ENCODE measurements around the gene UPK2. TPM values are rescaled to one million over a fixed set of nuclear protein-coding genes. Genes with fewer than 3 reads are reported as not detected.

UPK2 gene
- total and polyA plus RNA-seq, 4 donors = 0.07 TPM; not detected in 3

DNA sequence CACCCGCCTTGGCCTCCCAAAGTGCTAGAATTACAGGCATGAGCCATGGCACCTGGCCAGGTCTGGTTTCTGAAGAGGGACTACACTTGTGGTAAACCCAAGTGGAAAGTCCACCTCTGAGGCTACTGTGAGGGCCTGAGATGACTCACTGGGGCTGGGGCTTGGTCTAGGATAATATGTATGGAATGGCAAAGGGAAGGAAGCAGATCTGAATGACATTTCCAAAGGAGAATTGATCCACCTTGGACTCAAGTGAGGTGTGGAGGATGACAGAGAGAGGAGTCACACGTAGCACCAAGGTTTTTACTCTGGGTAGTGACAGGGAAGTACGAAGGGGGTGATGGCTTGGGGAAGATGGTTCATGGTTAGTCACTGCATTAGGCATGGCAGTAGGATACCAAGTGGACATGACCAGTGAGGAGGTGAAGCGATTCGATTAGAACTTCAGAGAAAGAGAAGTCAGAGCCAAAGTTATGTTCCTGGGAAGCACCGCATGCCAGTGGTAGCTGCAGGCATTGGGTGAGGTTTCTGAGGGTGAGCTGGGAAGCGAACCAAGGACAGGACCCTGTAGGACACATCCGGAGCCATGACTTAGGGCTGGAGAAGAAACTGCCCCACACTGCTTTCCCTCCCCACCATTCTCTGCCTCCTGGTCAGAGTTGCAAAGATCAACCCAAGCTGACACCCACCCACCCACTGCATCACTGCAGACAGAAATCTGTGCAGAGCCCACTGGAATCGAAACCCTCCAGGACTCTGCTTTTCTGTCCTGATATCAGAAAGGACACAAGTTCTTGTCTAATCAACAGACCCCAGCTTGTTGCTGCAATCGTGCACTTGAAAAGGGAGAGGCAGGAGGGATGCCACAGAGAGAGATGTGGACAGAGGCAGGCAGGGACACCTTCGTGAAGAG lies 17.4 kb upstream of the UPK2 start:
- H3K4me3 ChIP-seq = no peak overlapping the region
- 76 to 87% methylated on average over 11 of the region's 11 CpGs for WGBS, 2 donors
- H3K4me1 ChIP-seq (ENCODE audit: control insufficient read depth in 5 of 5, insufficient read depth in 5 of 5, low read length in 5 of 5) = peaks cover 0 to 10% (median 0%) of the 10 kb centered on the region in 5 donors
- no peak overlapping the region for H3K9ac ChIP-seq (ENCODE audit: insufficient read depth in 1 of 2, low read length in 2 of 2)
- H3K27me3 ChIP-seq (ENCODE audit: control insufficient read depth in 3 of 3, insufficient read depth in 3 of 3, low read length in 2 of 3) = no peaks in the 10 kb centered on the region
- H3K36me3 ChIP-seq (ENCODE audit: control insufficient read depth in 4 of 4, insufficient read depth in 4 of 4, low read length in 4 of 4) = no peaks in the 10 kb centered on the region
- TF ChIP-seq, protein P1, sequence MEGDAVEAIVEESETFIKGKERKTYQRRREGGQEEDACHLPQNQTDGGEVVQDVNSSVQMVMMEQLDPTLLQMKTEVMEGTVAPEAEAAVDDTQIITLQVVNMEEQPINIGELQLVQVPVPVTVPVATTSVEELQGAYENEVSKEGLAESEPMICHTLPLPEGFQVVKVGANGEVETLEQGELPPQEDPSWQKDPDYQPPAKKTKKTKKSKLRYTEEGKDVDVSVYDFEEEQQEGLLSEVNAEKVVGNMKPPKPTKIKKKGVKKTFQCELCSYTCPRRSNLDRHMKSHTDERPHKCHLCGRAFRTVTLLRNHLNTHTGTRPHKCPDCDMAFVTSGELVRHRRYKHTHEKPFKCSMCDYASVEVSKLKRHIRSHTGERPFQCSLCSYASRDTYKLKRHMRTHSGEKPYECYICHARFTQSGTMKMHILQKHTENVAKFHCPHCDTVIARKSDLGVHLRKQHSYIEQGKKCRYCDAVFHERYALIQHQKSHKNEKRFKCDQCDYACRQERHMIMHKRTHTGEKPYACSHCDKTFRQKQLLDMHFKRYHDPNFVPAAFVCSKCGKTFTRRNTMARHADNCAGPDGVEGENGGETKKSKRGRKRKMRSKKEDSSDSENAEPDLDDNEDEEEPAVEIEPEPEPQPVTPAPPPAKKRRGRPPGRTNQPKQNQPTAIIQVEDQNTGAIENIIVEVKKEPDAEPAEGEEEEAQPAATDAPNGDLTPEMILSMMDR (IDR thresholded peaks at IDR 0.05; ENCODE audit: control extremely low read depth, extremely low read depth) = no peak
- H3K27ac ChIP-seq (ENCODE audit: low read depth in 1 of 2, low read length in 1 of 2) = no peak overlapping the region
- no peaks in the 10 kb centered on the region for H3K9me3 ChIP-seq (ENCODE audit: control insufficient read depth in 4 of 4, insufficient read depth in 3 of 4, low read length in 3 of 4)
- no peak for DNase-seq
- peak; percentile 54 for ATAC-seq (ENCODE audit: insufficient read depth, low FRiP score)

DNA sequence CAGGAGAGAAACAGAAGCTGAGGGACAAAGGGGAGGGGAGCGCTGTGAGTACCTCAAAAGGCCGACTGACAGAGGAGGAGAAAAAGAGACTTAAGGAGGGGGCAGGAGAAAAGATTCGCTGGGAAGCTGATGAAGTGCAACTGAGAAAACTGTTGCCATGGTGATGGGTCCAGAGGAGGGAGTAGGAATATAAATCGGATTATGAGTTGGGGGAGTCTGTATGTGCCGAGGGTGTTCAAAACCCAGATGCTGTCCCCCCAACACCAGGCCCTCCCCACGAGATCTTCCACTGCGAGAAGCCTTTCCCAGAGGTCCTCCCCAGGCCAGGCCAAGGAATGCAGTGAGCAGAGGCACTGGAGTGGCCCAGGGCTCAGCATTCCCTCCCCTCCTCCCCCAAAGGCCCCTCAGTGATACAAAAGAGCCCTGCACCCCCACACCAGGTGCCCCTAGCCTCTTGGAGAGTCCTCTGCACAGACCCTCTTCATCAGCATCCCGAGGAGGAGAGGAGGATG lies 16.6 kb upstream of the UPK2 start:
- 72 to 77% methylated on average over 8 of the region's 8 CpGs for WGBS, 2 donors
- ATAC-seq (ENCODE audit: insufficient read depth, low FRiP score) (no peak), DNase-seq (no peak)
- Histone ChIP-seq H3K9ac (ENCODE audit: insufficient read depth in 1 of 2, low read length in 2 of 2) (no peak overlapping the region), H3K36me3 (ENCODE audit: control insufficient read depth in 4 of 4, insufficient read depth in 4 of 4, low read length in 4 of 4) (no peaks in the 10 kb centered on the region), H3K9me3 (ENCODE audit: control insufficient read depth in 4 of 4, insufficient read depth in 3 of 4, low read length in 3 of 4) (no peaks in the 10 kb centered on the region), H3K27me3 (ENCODE audit: control insufficient read depth in 3 of 3, insufficient read depth in 3 of 3, low read length in 2 of 3) (no peaks in the 10 kb centered on the region), H3K27ac (ENCODE audit: low read depth in 1 of 2, low read length in 1 of 2) (no peak overlapping the region), H3K4me1 (ENCODE audit: control insufficient read depth in 5 of 5, insufficient read depth in 5 of 5, low read length in 5 of 5) (peaks cover 0 to 10% (median 0%) of the 10 kb centered on the region in 5 donors), H3K4me3 (no peak overlapping the region)
- TF ChIP-seq, protein P1 (IDR thresholded peaks at IDR 0.05; ENCODE audit: control extremely low read depth, extremely low read depth) = no peak

DNA sequence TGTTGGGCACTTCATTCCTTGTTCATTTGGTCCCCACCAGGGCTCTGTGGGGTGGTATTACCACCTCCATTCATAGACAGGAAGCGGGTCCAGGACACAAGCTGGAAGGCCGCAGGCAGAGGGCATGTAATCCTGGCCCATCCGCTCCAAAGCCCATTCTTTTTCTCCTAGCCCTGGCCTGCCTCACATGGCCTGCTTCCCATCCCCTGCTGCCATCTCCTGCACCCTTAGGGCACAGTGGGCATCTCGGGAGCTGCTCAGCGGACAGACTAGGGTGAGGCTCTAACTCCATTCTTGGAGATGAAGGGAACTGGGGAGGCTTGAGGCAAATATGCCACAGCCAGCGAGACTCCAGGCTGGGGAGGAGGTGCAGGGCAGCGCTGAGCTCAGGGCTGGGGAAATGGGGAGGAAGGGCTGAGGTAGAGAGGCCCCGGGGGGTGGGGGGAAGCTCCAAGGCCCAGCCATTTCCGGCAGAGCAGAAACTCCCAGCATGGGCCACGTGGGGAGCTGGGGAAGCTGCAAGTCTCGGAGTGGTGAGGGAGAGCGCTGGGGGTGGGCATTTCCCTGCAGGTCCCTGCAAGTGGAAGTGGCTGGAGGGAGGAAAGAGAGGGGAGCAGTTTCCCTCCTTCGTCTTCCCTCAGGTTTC lies 16.0 kb upstream of the UPK2 start:
- 24 to 36% methylated on average over 13 of the region's 13 CpGs for WGBS, 2 donors
- H3K36me3 ChIP-seq (ENCODE audit: control insufficient read depth in 4 of 4, insufficient read depth in 4 of 4, low read length in 4 of 4) = no peaks in the 10 kb centered on the region
- no peak overlapping the region for H3K4me3 ChIP-seq
- H3K27me3 ChIP-seq (ENCODE audit: control insufficient read depth in 3 of 3, insufficient read depth in 3 of 3, low read length in 2 of 3) = no peaks in the 10 kb centered on the region
- DNase-seq = peak; percentile 50 to 76 (median 60)
- no peak for ATAC-seq (ENCODE audit: insufficient read depth, low FRiP score)
- no peak overlapping the region for H3K27ac ChIP-seq (ENCODE audit: low read depth in 1 of 2, low read length in 1 of 2)
- peaks cover 0 to 10% (median 0%) of the 10 kb centered on the region in 5 donors for H3K4me1 ChIP-seq (ENCODE audit: control insufficient read depth in 5 of 5, insufficient read depth in 5 of 5, low read length in 5 of 5)
- TF ChIP-seq, protein P1 (IDR thresholded peaks at IDR 0.05; ENCODE audit: control extremely low read depth, extremely low read depth) = no peak
- H3K9ac ChIP-seq (ENCODE audit: insufficient read depth in 1 of 2, low read length in 2 of 2) = no peak overlapping the region
- no peaks in the 10 kb centered on the region for H3K9me3 ChIP-seq (ENCODE audit: control insufficient read depth in 4 of 4, insufficient read depth in 3 of 4, low read length in 3 of 4)
